ENCODE results near the gene PIGS. TPM values are rescaled to one million over a fixed set of nuclear protein-coding genes. Genes with fewer than 3 reads are reported as not detected.

The PIGS gene
- polyA plus RNA-seq, 1 of the 3 experiments (the other 2 are of a cell fraction), result 78.5 TPM

GRCh38 chr17:28527859-28528258, 43.5 kb downstream of the PIGS start (continued):
- no peak for TF ChIP-seq REST (IDR thresholded peaks at IDR 0.05; ENCODE audit: low read depth, low read length)
- TF ChIP-seq SIN3A (IDR thresholded peaks at IDR 0.05; ENCODE audit: borderline replicate concordance, low read depth, low read length), result no peak
- no peak for TF ChIP-seq PBX3 (IDR thresholded peaks at IDR 0.05)
- TF ChIP-seq RAD21 (IDR thresholded peaks at IDR 0.05; ENCODE audit: low read length), result no peak
- TF ChIP-seq, protein P1, sequence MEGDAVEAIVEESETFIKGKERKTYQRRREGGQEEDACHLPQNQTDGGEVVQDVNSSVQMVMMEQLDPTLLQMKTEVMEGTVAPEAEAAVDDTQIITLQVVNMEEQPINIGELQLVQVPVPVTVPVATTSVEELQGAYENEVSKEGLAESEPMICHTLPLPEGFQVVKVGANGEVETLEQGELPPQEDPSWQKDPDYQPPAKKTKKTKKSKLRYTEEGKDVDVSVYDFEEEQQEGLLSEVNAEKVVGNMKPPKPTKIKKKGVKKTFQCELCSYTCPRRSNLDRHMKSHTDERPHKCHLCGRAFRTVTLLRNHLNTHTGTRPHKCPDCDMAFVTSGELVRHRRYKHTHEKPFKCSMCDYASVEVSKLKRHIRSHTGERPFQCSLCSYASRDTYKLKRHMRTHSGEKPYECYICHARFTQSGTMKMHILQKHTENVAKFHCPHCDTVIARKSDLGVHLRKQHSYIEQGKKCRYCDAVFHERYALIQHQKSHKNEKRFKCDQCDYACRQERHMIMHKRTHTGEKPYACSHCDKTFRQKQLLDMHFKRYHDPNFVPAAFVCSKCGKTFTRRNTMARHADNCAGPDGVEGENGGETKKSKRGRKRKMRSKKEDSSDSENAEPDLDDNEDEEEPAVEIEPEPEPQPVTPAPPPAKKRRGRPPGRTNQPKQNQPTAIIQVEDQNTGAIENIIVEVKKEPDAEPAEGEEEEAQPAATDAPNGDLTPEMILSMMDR (IDR thresholded peaks at IDR 0.05), result no peak
- TF ChIP-seq YY1 (IDR thresholded peaks at IDR 0.05; ENCODE audit: low read depth), result no peak
- TF ChIP-seq CHD2 (IDR thresholded peaks at IDR 0.05; ENCODE audit: low read length, partially characterized antibody), result no peak

DNA sequence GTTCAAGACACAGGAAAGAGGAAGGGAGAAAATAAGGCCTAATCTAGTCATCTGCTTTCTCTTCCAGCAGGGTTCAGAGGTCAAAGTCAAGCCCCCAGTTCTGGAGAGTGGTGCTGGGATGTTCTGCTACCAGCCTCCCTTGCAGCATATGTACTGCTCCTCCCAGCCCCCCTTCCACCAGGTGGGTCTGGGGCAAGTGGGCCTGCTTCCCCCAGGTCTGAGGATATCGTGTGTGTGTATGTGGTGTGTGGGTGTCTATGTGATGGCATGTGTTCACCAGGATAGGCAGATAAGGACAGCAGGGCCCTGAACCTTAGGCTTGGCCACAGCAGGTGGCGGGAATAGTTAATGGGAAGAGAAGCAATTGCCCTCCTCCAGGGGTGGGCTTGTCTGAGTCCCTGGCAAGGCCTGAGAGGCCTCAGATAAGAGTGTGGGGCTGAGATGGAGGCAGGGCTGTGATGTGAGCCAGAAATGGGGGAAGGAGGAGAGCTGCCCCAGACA, 44.1 kb downstream of the PIGS start:
- no peak for TF ChIP-seq FOXJ3 (CRISPR knock-in tag; IDR thresholded peaks at IDR 0.05)
- no peak for TF ChIP-seq TCF12 (IDR thresholded peaks at IDR 0.05)
- no peak for TF ChIP-seq TAF1 (IDR thresholded peaks at IDR 0.05; ENCODE audit: borderline replicate concordance, low read depth, low read length)
- TF ChIP-seq GABPA (IDR thresholded peaks at IDR 0.05; ENCODE audit: low read depth), result no peak
- no peak for TF ChIP-seq ZBTB33 (IDR thresholded peaks at IDR 0.05; ENCODE audit: borderline replicate concordance, low read depth)
- no peak for TF ChIP-seq IRF3 (IDR thresholded peaks at IDR 0.05; ENCODE audit: low read depth, low read length)
- TF ChIP-seq REST (IDR thresholded peaks at IDR 0.05; ENCODE audit: low read depth, low read length), result no peak
- TF ChIP-seq CHD2 (IDR thresholded peaks at IDR 0.05; ENCODE audit: low read length, partially characterized antibody), result no peak
- no peak for TF ChIP-seq SIN3A (IDR thresholded peaks at IDR 0.05; ENCODE audit: borderline replicate concordance, low read depth, low read length)
- no peak for TF ChIP-seq RXRA (IDR thresholded peaks at IDR 0.05; ENCODE audit: borderline replicate concordance, low read depth)
- no peak for TF ChIP-seq JUND (IDR thresholded peaks at IDR 0.05)
- Histone ChIP-seq H3K27me3 (ENCODE audit: insufficient read depth) (peaks cover 10% of the 10 kb centered on the region; the same call in 1 of the 2 replicates), H2AFZ (ENCODE audit: low read depth) (no peak overlapping the region), H3K79me2 (ENCODE audit: insufficient read depth) (no peaks in the 10 kb centered on the region), H3K4me2 (no peak overlapping the region), H3K36me3 (replicated peaks in 1 of 2; ENCODE audit: control insufficient read depth in 1 of 2, insufficient read depth in 2 of 2, low read length in 1 of 2) (no peaks in the 10 kb centered on the region), H3K4me1 (ENCODE audit: control insufficient read depth in 1 of 2, insufficient read depth in 2 of 2, low read depth in 1 of 2, low read length in 1 of 2) (peaks cover 0 to 6% of the 10 kb centered on the region in 2 experiments; a peak in 1 of 4 replicates), H3F3A (replicated peaks; ENCODE audit: insufficient read depth) (no peaks in the 10 kb centered on the region), H3K9me3 (no peaks in the 10 kb centered on the region), H3K9ac (no peak overlapping the region), H3K4me3 (ENCODE audit: low read depth in 2 of 2, low read length in 1 of 2) (no peak overlapping the region), H3K9me2 (no peaks in the 10 kb centered on the region), H3K27ac (ENCODE audit: low read depth in 2 of 2, low read length in 1 of 2) (no peak overlapping the region), H4K20me1 (ENCODE audit: insufficient read depth) (no peaks in the 10 kb centered on the region)
- CTCF ChIA-PET, result interaction anchor here (1.2 to 3.0 kb wide), 4 partner anchors 10 to 32 kb away, joined by 4 to 15 read pairs (median 8); no protein-coding TSS in a partner anchor
- POLR2A ChIA-PET, result no interaction called here
- DNase-seq, result no peak
- 67% methylated on average over 2 of the region's 2 CpGs for WGBS (ENCODE audit: low lambda C conversion rate)

Measured in SK-N-SH (cell line).